Upper lobe of right lung (tissue), 1 donor: ENCODE results near the gene SLC9A3. TPM values are rescaled to one million over a fixed set of nuclear protein-coding genes. Genes with fewer than 3 reads are reported as not detected.

Experiments used
- ATAC-seq: fragments of 200-7000 bp; cut with Tn5 transposase; one replicate; pipeline ENCODE4 v1.9.1; 2020; ENCODE audit warnings: mild to moderate bottlenecking, moderate library complexity
- DNase-seq: peaks from one replicate; pipeline ENCODE4 v3.0.0-alpha.2; 2020
- H3K27ac ChIP-seq: fragments of 200-600 bp; one replicate; pipeline ENCODE4 v1.8.0; 2022
- H3K27me3 ChIP-seq: fragments of 200-600 bp; one replicate; pipeline ENCODE4 v1.8.0; 2022; ENCODE audit warnings: mild to moderate bottlenecking
- H3K36me3 ChIP-seq: fragments of 200-600 bp; one replicate; pipeline ENCODE4 v1.8.0; 2022
- H3K4me1 ChIP-seq: fragments of 200-600 bp; one replicate; pipeline ENCODE4 v1.8.0; 2022
- H3K4me3 ChIP-seq: fragments of 200-600 bp; one replicate; pipeline ENCODE4 v1.8.0; 2022; ENCODE audit warnings: mild to moderate bottlenecking
- H3K9me3 ChIP-seq: fragments of 200-600 bp; one replicate; pipeline ENCODE4 v1.8.0; 2022
- CTCF ChIP-seq: fragments of 200-600 bp; IDR thresholded peaks from one replicate; pipeline ENCODE4 v1.8.0; 2022; ENCODE audit warnings: antibody characterized with exemption
- intact Hi-C: fragments of 100-400 bp; cut with DNase I; formaldehyde crosslinking; loops from one replicate; pipeline ENCODE4 v1.11.0; 2022
- total RNA-seq: library from RNA; stranded (reverse); fragmentation: NEBNext Ultra II Directional; extraction: Animal tissue kit (Norgen Biotek cat#: 25700); gene quantifications from one replicate; pipeline ENCODE4 v1.2.1, GENCODE V29; 2021
- donor health status: DM: no; HTN: yes; CAD: no; lungs with severe emphysema.

The SLC9A3 gene
- total RNA-seq, 1 donor from 2014 or later, result 1.0 TPM

DNA sequence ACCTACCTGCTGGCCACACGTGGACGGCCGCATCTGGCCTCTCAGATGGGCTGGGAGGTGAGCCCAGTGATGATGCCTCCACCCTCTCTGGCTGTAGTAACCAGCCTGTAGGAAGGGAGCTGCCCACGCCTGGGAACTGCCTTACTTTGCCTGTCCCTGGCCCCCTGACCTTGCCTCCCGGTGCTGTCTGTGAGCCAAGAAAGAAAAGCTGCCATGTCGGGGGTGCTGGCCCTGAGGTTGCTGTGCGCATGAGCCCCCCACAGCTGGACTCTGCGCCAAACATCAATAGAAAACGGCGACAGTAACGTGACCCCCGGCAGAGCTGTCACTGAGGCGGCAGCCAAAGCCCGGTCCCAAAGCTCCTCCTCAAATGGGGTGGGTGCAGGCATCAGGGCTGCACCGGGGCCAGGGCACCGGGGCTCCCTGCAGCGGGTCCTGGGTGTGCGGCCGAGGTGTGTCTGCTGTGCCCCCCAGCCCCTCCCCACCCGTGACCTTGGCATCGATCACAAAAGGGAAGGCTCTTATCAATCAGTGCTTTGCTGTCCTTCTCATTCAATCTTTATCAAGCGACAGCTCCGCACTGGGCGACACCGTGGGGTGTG lies 15.3 kb upstream of the SLC9A3 start:
- TF ChIP-seq CTCF, result no peak
- DNase-seq, result peak; percentile 51
- H3K27me3 ChIP-seq, result peaks cover 57% of the 10 kb centered on the region
- no peak overlapping the region for H3K4me3 ChIP-seq
- intact Hi-C loops, result no loop called here
- no peaks in the 10 kb centered on the region for H3K9me3 ChIP-seq
- no peak for ATAC-seq
- no peaks in the 10 kb centered on the region for H3K36me3 ChIP-seq
- no peak overlapping the region for H3K27ac ChIP-seq
- no peaks in the 10 kb centered on the region for H3K4me1 ChIP-seq

DNA sequence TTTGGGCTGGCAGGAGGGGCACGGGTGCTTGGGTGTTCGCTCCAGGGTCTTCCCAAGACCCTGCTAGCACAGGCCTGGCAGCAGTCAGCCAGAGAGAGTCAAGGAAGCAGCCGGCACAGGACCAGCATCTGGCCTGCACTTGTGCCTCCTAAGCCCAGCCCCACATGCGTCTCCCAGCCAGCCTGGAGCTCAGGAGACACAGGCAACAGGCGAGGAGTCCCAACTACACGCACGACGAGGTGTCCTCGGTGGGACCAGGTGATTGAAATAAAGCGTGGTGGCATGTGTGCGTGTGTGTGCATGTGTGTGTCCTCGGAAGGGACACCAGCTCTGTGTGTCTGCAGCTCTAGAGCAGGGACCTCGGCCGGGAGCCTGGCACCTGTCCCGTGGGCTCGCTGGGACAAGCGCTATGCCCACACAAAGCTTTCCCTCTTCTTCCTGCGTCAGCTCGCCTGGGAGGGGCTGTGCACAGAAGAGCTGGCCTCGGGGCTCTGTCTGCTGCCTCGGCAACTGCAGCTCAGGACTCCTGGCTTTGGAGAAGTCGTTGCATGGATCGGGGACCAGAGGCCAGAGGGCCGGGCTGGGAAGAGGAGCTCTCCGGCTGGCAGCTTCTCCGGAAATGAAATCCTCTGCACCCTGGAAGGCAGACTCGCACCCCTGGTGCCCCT lies 14.7 kb upstream of the SLC9A3 start:
- Histone ChIP-seq H3K4me1 (no peaks in the 10 kb centered on the region), H3K36me3 (no peaks in the 10 kb centered on the region), H3K27me3 (peaks cover 62% of the 10 kb centered on the region), H3K4me3 (no peak overlapping the region), H3K9me3 (no peaks in the 10 kb centered on the region), H3K27ac (no peak overlapping the region)
- no peak for ATAC-seq
- intact Hi-C loops, result no loop called here
- peak; percentile 54 for DNase-seq
- no peak for TF ChIP-seq CTCF

- TF ChIP-seq CTCF, result no peak
- no peaks in the 10 kb centered on the region for H3K36me3 ChIP-seq
- intact Hi-C loops, result no loop called here
- peaks cover 68% of the 10 kb centered on the region for H3K27me3 ChIP-seq
- no peak overlapping the region for H3K27ac ChIP-seq
- H3K4me3 ChIP-seq, result no peak overlapping the region
- peak; percentile 62 for DNase-seq
- no peaks in the 10 kb centered on the region for H3K4me1 ChIP-seq
- H3K9me3 ChIP-seq, result no peaks in the 10 kb centered on the region
- no peak for ATAC-seq
Observed at GRCh38 chr5:538271-538771, 14.1 kb upstream of the SLC9A3 start.

- H3K27ac ChIP-seq, result no peak overlapping the region
- DNase-seq, result no peak
- H3K9me3 ChIP-seq, result no peaks in the 10 kb centered on the region
- no peak for ATAC-seq
- intact Hi-C loops, result no loop called here
- H3K4me1 ChIP-seq, result no peaks in the 10 kb centered on the region
- TF ChIP-seq CTCF, result no peak
- H3K4me3 ChIP-seq, result no peak overlapping the region
- H3K27me3 ChIP-seq, result peaks cover 75% of the 10 kb centered on the region
- H3K36me3 ChIP-seq, result no peaks in the 10 kb centered on the region
Observed at GRCh38 chr5:537621-538071, 13.4 kb upstream of the SLC9A3 start.

GRCh38 chr5:537098-537497 lies 12.8 kb upstream of the SLC9A3 start:
- DNase-seq (peak; percentile 56), ATAC-seq (no peak)
- Histone ChIP-seq H3K4me3 (no peak overlapping the region), H3K36me3 (no peaks in the 10 kb centered on the region), H3K9me3 (no peaks in the 10 kb centered on the region), H3K4me1 (no peaks in the 10 kb centered on the region), H3K27me3 (peaks cover 79% of the 10 kb centered on the region), H3K27ac (no peak overlapping the region)
- no peak for TF ChIP-seq CTCF
- intact Hi-C loops, result no loop called here
